ENCODE data around the gene ADARB2.

The ADARB2 gene

GRCh38 chr10:1522237-1522636, 215.1 kb downstream of the ADARB2 start:
- DNase-seq (ENCODE audit: low spot score) (no peak), ATAC-seq (ENCODE audit: low read depth) (no peak)
- Histone ChIP-seq H3K36me3 (ENCODE audit: low read depth) (no peaks in the 10 kb centered on the region), H3K9me3 (ENCODE audit: severe bottlenecking) (no peaks in the 10 kb centered on the region), H3K27ac (ENCODE audit: poor library complexity, severe bottlenecking) (no peak overlapping the region), H3K4me3 (ENCODE audit: severe bottlenecking) (no peak overlapping the region), H3K27me3 (ENCODE audit: insufficient read depth, poor library complexity, severe bottlenecking) (peaks cover 15% of the 10 kb centered on the region), H3K4me1 (ENCODE audit: insufficient read depth, poor library complexity, severe bottlenecking) (no peaks in the 10 kb centered on the region)
- no peak for TF ChIP-seq CTCF (IDR thresholded peaks at IDR 0.05; ENCODE audit: poor library complexity, severe bottlenecking)

- no peak overlapping the region for H3K4me3 ChIP-seq (ENCODE audit: severe bottlenecking)
- H3K27me3 ChIP-seq (ENCODE audit: insufficient read depth, poor library complexity, severe bottlenecking) = peaks cover 15% of the 10 kb centered on the region
- H3K9me3 ChIP-seq (ENCODE audit: severe bottlenecking) = no peaks in the 10 kb centered on the region
- DNase-seq (ENCODE audit: low spot score) (no peak), ATAC-seq (ENCODE audit: low read depth) (no peak)
- no peaks in the 10 kb centered on the region for H3K36me3 ChIP-seq (ENCODE audit: low read depth)
- H3K4me1 ChIP-seq (ENCODE audit: insufficient read depth, poor library complexity, severe bottlenecking) = no peaks in the 10 kb centered on the region
- H3K27ac ChIP-seq (ENCODE audit: poor library complexity, severe bottlenecking) = no peak overlapping the region
- TF ChIP-seq CTCF (IDR thresholded peaks at IDR 0.05; ENCODE audit: poor library complexity, severe bottlenecking) = no peak
These were observed 215.6 kb downstream of the ADARB2 start for GRCh38 chr10:1521741-1522140.

- Histone ChIP-seq H3K4me3 (ENCODE audit: severe bottlenecking) (no peak overlapping the region), H3K4me1 (ENCODE audit: insufficient read depth, poor library complexity, severe bottlenecking) (no peaks in the 10 kb centered on the region), H3K36me3 (ENCODE audit: low read depth) (no peaks in the 10 kb centered on the region), H3K27me3 (ENCODE audit: insufficient read depth, poor library complexity, severe bottlenecking) (peaks cover 15% of the 10 kb centered on the region), H3K27ac (ENCODE audit: poor library complexity, severe bottlenecking) (no peak overlapping the region), H3K9me3 (ENCODE audit: severe bottlenecking) (no peaks in the 10 kb centered on the region)
- DNase-seq (ENCODE audit: low spot score) = no peak
- no peak for TF ChIP-seq CTCF (IDR thresholded peaks at IDR 0.05; ENCODE audit: poor library complexity, severe bottlenecking)
- no peak for ATAC-seq (ENCODE audit: low read depth)
These were observed 216.3 kb downstream of the ADARB2 start for GRCh38 chr10:1520909-1521565.

GRCh38 chr10:1519391-1519790, 217.9 kb downstream of the ADARB2 start:
- no peaks in the 10 kb centered on the region for H3K4me1 ChIP-seq (ENCODE audit: insufficient read depth, poor library complexity, severe bottlenecking)
- H3K36me3 ChIP-seq (ENCODE audit: low read depth) = no peaks in the 10 kb centered on the region
- peaks cover 15% of the 10 kb centered on the region for H3K27me3 ChIP-seq (ENCODE audit: insufficient read depth, poor library complexity, severe bottlenecking)
- no peak overlapping the region for H3K4me3 ChIP-seq (ENCODE audit: severe bottlenecking)
- TF ChIP-seq CTCF (IDR thresholded peaks at IDR 0.05; ENCODE audit: poor library complexity, severe bottlenecking) = no peak
- ATAC-seq (ENCODE audit: low read depth) (no peak), DNase-seq (ENCODE audit: low spot score) (no peak)
- no peaks in the 10 kb centered on the region for H3K9me3 ChIP-seq (ENCODE audit: severe bottlenecking)
- no peak overlapping the region for H3K27ac ChIP-seq (ENCODE audit: poor library complexity, severe bottlenecking)

GRCh38 chr10:1517684-1518083, 219.6 kb downstream of the ADARB2 start:
- Histone ChIP-seq H3K4me1 (ENCODE audit: insufficient read depth, poor library complexity, severe bottlenecking) (no peaks in the 10 kb centered on the region), H3K4me3 (ENCODE audit: severe bottlenecking) (no peak overlapping the region), H3K36me3 (ENCODE audit: low read depth) (no peaks in the 10 kb centered on the region), H3K27me3 (ENCODE audit: insufficient read depth, poor library complexity, severe bottlenecking) (peaks cover 15% of the 10 kb centered on the region), H3K9me3 (ENCODE audit: severe bottlenecking) (no peaks in the 10 kb centered on the region), H3K27ac (ENCODE audit: poor library complexity, severe bottlenecking) (no peak overlapping the region)
- no peak for DNase-seq (ENCODE audit: low spot score)
- no peak for ATAC-seq (ENCODE audit: low read depth)
- no peak for TF ChIP-seq CTCF (IDR thresholded peaks at IDR 0.05; ENCODE audit: poor library complexity, severe bottlenecking)

All from RWPE2 (cell line).